ENCODE data around the gene GABRD. TPM values are rescaled to one million over a fixed set of nuclear protein-coding genes. Genes with fewer than 3 reads are reported as not detected.

Gene GABRD
- total and polyA plus RNA-seq, 10 of the 15 experiments (the other 5 are each of a cell fraction or from before 2014, with no cell fraction given): not detected

- ChIA-PET SMC1A (ENCODE audit: uncharacterized antibody, unreplicated experiment) (no interaction called here), CTCF (no interaction called here), POLR2A (no interaction called here), RAD21 (ENCODE audit: unreplicated experiment) (no interaction called here)
- intact Hi-C loops (cut with micrococcal nuclease; ENCODE audit: unreplicated experiment) (no loop called here), in situ Hi-C loops (cut with MboI) (no loop called here)
- H3K36me3 ChIP-seq (ENCODE audit: control insufficient read depth in 2 of 2, insufficient read depth in 2 of 2, low read length in 1 of 2): no peaks in the 10 kb centered on the region
- no peaks in the 10 kb centered on the region for H3K4me1 ChIP-seq (ENCODE audit: control insufficient read depth, insufficient read depth, low read length)
- no peaks in the 10 kb centered on the region for H3K9me3 ChIP-seq (replicated peaks; ENCODE audit: control insufficient read depth, insufficient read depth, low read length)
- FAIRE-seq (no peak), DNase-seq (ENCODE audit: low read depth, low spot score) (no peak), ATAC-seq (no peak)
- WGBS (ENCODE audit: insufficient coverage, insufficient replicate concordance, low lambda C conversion rate, missing lambda C conversion rate): 51% methylated on average over 29 of the region's 32 CpGs
- no peak overlapping the region for H3K4me3 ChIP-seq
- H3K27me3 ChIP-seq (replicated peaks in 1 of 2; ENCODE audit: control insufficient read depth in 2 of 2, insufficient read depth in 2 of 2, low read length in 1 of 2): no peaks in the 10 kb centered on the region
- no peak overlapping the region for H3K9ac ChIP-seq (ENCODE audit: control insufficient read depth, insufficient read depth, low read length)
- H3K79me2 ChIP-seq (ENCODE audit: control insufficient read depth, insufficient read depth, low read length): no peaks in the 10 kb centered on the region
- no peak overlapping the region for H3K4me2 ChIP-seq (ENCODE audit: control insufficient read depth, insufficient read depth)
- BruUV-seq (replicated peaks): no TSS peak
- no peak overlapping the region for H3K27ac ChIP-seq (ENCODE audit: control insufficient read depth, insufficient read depth)
- H4K20me1 ChIP-seq (ENCODE audit: control insufficient read depth, insufficient read depth): no peaks in the 10 kb centered on the region
- no peak overlapping the region for H2AFZ ChIP-seq (ENCODE audit: control insufficient read depth, low read depth, low read length)
- TF ChIP-seq ETV6 (conservative IDR thresholded peaks at IDR 0.05 in 1 of 2, IDR thresholded peaks at IDR 0.05 in 1 of 2; ENCODE audit: borderline replicate concordance in 1 of 2, low read depth in 1 of 2) (no peak), ELK1 (IDR thresholded peaks at IDR 0.05; ENCODE audit: low read depth, low read length) (no peak), CREM (IDR thresholded peaks at IDR 0.05; ENCODE audit: low read depth) (no peak), MAX (IDR thresholded peaks at IDR 0.05; ENCODE audit: low read depth, low read length) (no peak), HDGF (IDR thresholded peaks at IDR 0.05) (no peak), YBX1 (IDR thresholded peaks at IDR 0.05) (no peak), ZBED1 (IDR thresholded peaks at IDR 0.05; ENCODE audit: borderline replicate concordance) (no peak), NBN (IDR thresholded peaks at IDR 0.05) (no peak), NR2F1 (conservative IDR thresholded peaks at IDR 0.05) (no peak), SKIL (IDR thresholded peaks at IDR 0.05; ENCODE audit: low read depth, poor library complexity, severe bottlenecking) (no peak), SMARCA5 (IDR thresholded peaks at IDR 0.05) (no peak), ZBTB11 (CRISPR knock-in tag; IDR thresholded peaks at IDR 0.05) (no peak), PAX8 (IDR thresholded peaks at IDR 0.05) (no peak), POLR2A (IDR thresholded peaks at IDR 0.05; ENCODE audit: low read depth, low read length) (no peak), MYB (IDR thresholded peaks at IDR 0.05; ENCODE audit: borderline replicate concordance, low read depth, low read length) (no peak), BACH1 (IDR thresholded peaks at IDR 0.05; ENCODE audit: borderline replicate concordance) (no peak), HDAC6 (IDR thresholded peaks at IDR 0.05; ENCODE audit: unreplicated experiment) (no peak), EGR1 (IDR thresholded peaks at IDR 0.05; ENCODE audit: borderline replicate concordance in 1 of 2, low read depth in 2 of 2, low read length in 2 of 2) (no peak)
These were observed 33.6 kb upstream of the GABRD start for GRCh38 chr1:1985375-1986050.

Data from GM12878 (cell line).